Neutrophil (primary cell): ENCODE data around the gene KRTAP10-9.

ENCODE experiments used
- H3K27ac ChIP-seq: fragments of 200-600 bp; sonication (generic); 2 replicates; pipeline ENCODE4 v1.5.1; 2016; ENCODE audit warnings: mild to moderate bottlenecking, moderate library complexity
- H3K27me3 ChIP-seq: fragments of 200-600 bp; sonication (generic); 2 replicates; pipeline ENCODE4 v1.6.0; 2016; ENCODE audit warnings: mild to moderate bottlenecking
- H3K36me3 ChIP-seq: fragments of 200-600 bp; sonication (generic); 2 replicates; pipeline ENCODE4 v1.5.1; 2017
- H3K4me1 ChIP-seq, 2 experiments: fragments of 200-600 bp in 1 of 2; sonication (generic) in 1 of 2; 1 replicate in 1 of 2; 2 replicates in 1 of 2; pipeline versions ENCODE4 v1.5.1 to v1.6.1; 2013 to 2016; ENCODE audit warnings: low read depth in 1 of 2, low read length in 1 of 2, mild to moderate bottlenecking in 1 of 2, moderate library complexity in 1 of 2; ENCODE audit not compliant: control insufficient read depth in 1 of 2, insufficient read depth in 1 of 2
- H3K4me3 ChIP-seq, 2 experiments: fragments of 200-600 bp in 1 of 2; sonication (generic) in 1 of 2; 1 replicate in 1 of 2; 2 replicates in 1 of 2; pipeline ENCODE4 v1.5.1; 2013 to 2016; ENCODE audit warnings: low read depth in 1 of 2, low read length in 1 of 2, mild to moderate bottlenecking in 1 of 2, moderate library complexity in 1 of 2
- H3K9me3 ChIP-seq: fragments of 200-600 bp; sonication (generic); 2 replicates; pipeline ENCODE4 v1.5.1; 2016
- CTCF ChIP-seq: fragments of 200-600 bp; sonication (generic); IDR thresholded peaks from 2 replicates; pipeline ENCODE4 v1.5.1; 2016; ENCODE audit warnings: antibody characterized with exemption

The KRTAP10-9 gene

GRCh38 chr21:44616591-44616926 is 10.3 kb upstream of the KRTAP10-9 start:
- TF ChIP-seq CTCF, result no peak
- H3K9me3 ChIP-seq, result no peaks in the 10 kb centered on the region
- H3K4me3 ChIP-seq, result no peak overlapping the region
- H3K27me3 ChIP-seq, result no peaks in the 10 kb centered on the region
- peaks cover 30 to 39% of the 10 kb centered on the region in 2 experiments for H3K4me1 ChIP-seq
- H3K27ac ChIP-seq, result no peak overlapping the region
- H3K36me3 ChIP-seq, result no peaks in the 10 kb centered on the region

- no peaks in the 10 kb centered on the region for H3K36me3 ChIP-seq
- H3K9me3 ChIP-seq, result no peaks in the 10 kb centered on the region
- H3K4me1 ChIP-seq, result peaks cover 30 to 39% of the 10 kb centered on the region in 2 experiments
- peak overlapping the region; percentile 88 for H3K27ac ChIP-seq
- TF ChIP-seq CTCF, result no peak
- no peak overlapping the region for H3K4me3 ChIP-seq
- no peaks in the 10 kb centered on the region for H3K27me3 ChIP-seq
These were observed 9.8 kb upstream of the KRTAP10-9 start for GRCh38 chr21:44617071-44617501.

- H3K27me3 ChIP-seq, result no peaks in the 10 kb centered on the region
- H3K4me3 ChIP-seq, result peak overlapping the region; percentile 5 to 32
- H3K4me1 ChIP-seq, result peaks cover 30 to 44% of the 10 kb centered on the region in 2 experiments
- TF ChIP-seq CTCF, result peak; percentile 46
- no peaks in the 10 kb centered on the region for H3K36me3 ChIP-seq
- H3K9me3 ChIP-seq, result no peaks in the 10 kb centered on the region
- peak overlapping the region; percentile 88 for H3K27ac ChIP-seq
These were observed 8.4 kb upstream of the KRTAP10-9 start for GRCh38 chr21:44618504-44618903.

GRCh38 chr21:44618909-44619308 is 8.0 kb upstream of the KRTAP10-9 start:
- Histone ChIP-seq H3K27ac (peak overlapping the region; percentile 88), H3K27me3 (no peaks in the 10 kb centered on the region), H3K9me3 (no peaks in the 10 kb centered on the region), H3K4me1 (peaks cover 30 to 44% of the 10 kb centered on the region in 2 experiments), H3K4me3 (peak overlapping the region; percentile 5 to 32), H3K36me3 (no peaks in the 10 kb centered on the region)
- TF ChIP-seq CTCF, result no peak

GRCh38 chr21:44619886-44620285 is 7.0 kb upstream of the KRTAP10-9 start:
- no peak overlapping the region for H3K4me3 ChIP-seq
- H3K27me3 ChIP-seq, result no peaks in the 10 kb centered on the region
- no peak for TF ChIP-seq CTCF
- no peaks in the 10 kb centered on the region for H3K9me3 ChIP-seq
- H3K27ac ChIP-seq, result peak overlapping the region; percentile 88
- no peaks in the 10 kb centered on the region for H3K36me3 ChIP-seq
- peaks cover 30 to 44% of the 10 kb centered on the region in 2 experiments for H3K4me1 ChIP-seq

GRCh38 chr21:44623575-44623974 is 3.3 kb upstream of the KRTAP10-9 start:
- Histone ChIP-seq H3K27ac (no peak overlapping the region), H3K36me3 (no peaks in the 10 kb centered on the region), H3K9me3 (no peaks in the 10 kb centered on the region), H3K4me3 (no peak overlapping the region), H3K27me3 (peaks cover 5% of the 10 kb centered on the region), H3K4me1 (peaks cover 15 to 23% of the 10 kb centered on the region in 2 experiments)
- no peak for TF ChIP-seq CTCF
